Testis (tissue), 2 donors: ENCODE measurements around the gene ATL3.

Source experiments
- CTCF ChIP-seq, 3 experiments: fragments of 450-650 bp in 2 of 3; fragments of 200-600 bp in 1 of 3; sonication (generic) in 1 of 3; IDR thresholded peaks; one replicate each; pipeline ENCODE4 v1.5.1; 2016 to 2019; ENCODE audit warnings: antibody characterized with exemption in 3 of 3, mild to moderate bottlenecking in 2 of 3, moderate library complexity in 1 of 3
- POLR2A ChIP-seq: fragments of 450-650 bp; IDR thresholded peaks from one replicate; pipeline ENCODE4 v1.6.1; 2017; ENCODE audit warnings: antibody characterized with exemption, mild to moderate bottlenecking, moderate library complexity

GRCh38 chr11:63643205-63643604, 28.0 kb downstream of the ATL3 start:
- TF ChIP-seq CTCF (IDR thresholded peaks at IDR 0.05) (no peak), POLR2A (no peak)
